H1 (cell line): ENCODE measurements around the gene ALK. TPM values are rescaled to one million over a fixed set of nuclear protein-coding genes. Genes with fewer than 3 reads are reported as not detected.

Source experiments
- CTCF ChIA-PET: fragments of 300-600 bp; sonication (Branson Sonifier 250); formaldehyde crosslinking; loops from one replicate; lab custom pipeline; 2021; ENCODE audit not compliant: partially characterized antibody; lab: Charles Lee
- POLR2A ChIA-PET: fragments of 300-600 bp; sonication (Branson Sonifier 250); formaldehyde crosslinking; loops from one replicate; lab custom pipeline; 2021; ENCODE audit warnings: inconsistent platforms; ENCODE audit not compliant: partially characterized antibody; lab: Charles Lee
- DNase-seq, 2 experiments: peaks; one replicate each; pipeline versions ENCODE4 v3.0.0 to v3.0.0-alpha.2; 2010 to 2022; ENCODE audit warnings: low spot score in 2 of 2, low read depth in 1 of 2, mixed read lengths in 1 of 2
- FAIRE-seq: peaks from 2 replicates; lab custom pipeline; 2011; peaks lifted over from hg19 to GRCh38; lab: Jason Lieb, UNC
- H2AFZ ChIP-seq: 2 replicates; pipeline ENCODE4 v1.8.1; 2012; ENCODE audit warnings: low read length, inconsistent platforms
- H2AK5ac ChIP-seq: 2 replicates; pipeline ENCODE4 v1.6.1; 2013; ENCODE audit warnings: low read depth, low read length
- H2BK120ac ChIP-seq: replicated peaks from 2 replicates; pipeline ENCODE3; 2013; ENCODE audit warnings: low read depth, low read length, inconsistent platforms
- H2BK12ac ChIP-seq: 2 replicates; pipeline ENCODE4 v1.6.1; 2013; ENCODE audit warnings: low read depth, low read length
- H2BK15ac ChIP-seq: 2 replicates; pipeline ENCODE4 v1.6.1; 2013; ENCODE audit warnings: low read length
- H2BK20ac ChIP-seq: 2 replicates; pipeline ENCODE4 v1.6.1; 2013; ENCODE audit warnings: low read length
- H2BK5ac ChIP-seq: 2 replicates; pipeline ENCODE4 v1.6.1; 2013; ENCODE audit warnings: low read depth, low read length
- H3K14ac ChIP-seq: 2 replicates; pipeline ENCODE4 v1.6.1; 2013; ENCODE audit warnings: inconsistent platforms; ENCODE audit not compliant: insufficient read length
- H3K18ac ChIP-seq: 2 replicates; pipeline ENCODE4 v1.6.1; 2013; ENCODE audit warnings: low read length; ENCODE audit errors: extremely low read depth
- H3K23ac ChIP-seq: 2 replicates; pipeline ENCODE4 v1.6.1; 2013; ENCODE audit warnings: inconsistent platforms; ENCODE audit not compliant: insufficient read length
- H3K23me2 ChIP-seq: 2 replicates; pipeline ENCODE4 v1.6.1; 2013; ENCODE audit warnings: low read depth, low read length
- H3K27ac ChIP-seq: 2 replicates; pipeline ENCODE4 v1.6.1; 2011; ENCODE audit warnings: low read depth, low read length, inconsistent platforms
- H3K27me3 ChIP-seq, 4 experiments: replicated peaks in 1 of 4; 1 replicate in 1 of 4; 2 replicates in 3 of 4; pipeline versions ENCODE4 v1.6.1 to v1.8.1; 2011 to 2013; ENCODE audit warnings: low read length in 3 of 4, mild to moderate bottlenecking in 3 of 4, inconsistent platforms in 2 of 4, mixed read lengths in 2 of 4, moderate library complexity in 1 of 4; ENCODE audit not compliant: control insufficient read depth in 3 of 4, insufficient read depth in 3 of 4; ENCODE audit errors: extremely low read depth in 1 of 4
- H3K36me3 ChIP-seq, 4 experiments: 2 replicates each; pipeline versions ENCODE4 v1.6.1 to v1.8.1; 2011 to 2013; ENCODE audit warnings: mild to moderate bottlenecking in 4 of 4, low read length in 3 of 4, moderate library complexity in 2 of 4, control low read depth in 1 of 4, inconsistent platforms in 1 of 4; ENCODE audit not compliant: insufficient read depth in 4 of 4, control insufficient read depth in 2 of 4
- H3K4ac ChIP-seq: replicated peaks from 2 replicates; pipeline ENCODE3; 2013; ENCODE audit warnings: low read length, low read depth, mixed read lengths, inconsistent platforms; ENCODE audit not compliant: insufficient read length
- H3K4me1 ChIP-seq, 4 experiments: replicated peaks in 1 of 4; 1 replicate in 1 of 4; 2 replicates in 3 of 4; pipeline versions ENCODE4 v1.6.1 to v1.8.1; 2011 to 2013; ENCODE audit warnings: low read length in 3 of 4, inconsistent platforms in 2 of 4, mixed read lengths in 1 of 4; ENCODE audit not compliant: insufficient read depth in 4 of 4, control insufficient read depth in 3 of 4
- H3K4me2 ChIP-seq, 2 experiments: 2 replicates each; pipeline versions ENCODE4 v1.6.1 to v1.8.1; 2011 to 2013; ENCODE audit warnings: low read depth in 2 of 2, low read length in 2 of 2, control low read depth in 1 of 2, inconsistent platforms in 1 of 2, mild to moderate bottlenecking in 1 of 2; ENCODE audit not compliant: insufficient read depth in 1 of 2
- H3K4me3 ChIP-seq, 4 experiments: fragments of 200-600, 300-600 bp in 1 of 4; sonication (generic), shearing (Covaris generic), sonication (Bioruptor Twin) in 1 of 4; 2 replicates each; pipeline versions ENCODE4 v1.5.1 to v1.8.1; 2011 to 2016; ENCODE audit warnings: low read length in 4 of 4, low read depth in 3 of 4, control low read depth in 2 of 4, inconsistent platforms in 2 of 4, mild to moderate bottlenecking in 2 of 4, mixed read lengths in 1 of 4, moderate library complexity in 1 of 4; ENCODE audit not compliant: insufficient read depth in 2 of 4; ENCODE audit errors: extremely low read depth in 1 of 4
- H3K56ac ChIP-seq: replicated peaks from 2 replicates; pipeline ENCODE3; 2013; ENCODE audit warnings: low read depth, mild to moderate bottlenecking, mixed read lengths, low read length, inconsistent platforms; ENCODE audit not compliant: insufficient read length
- H3K79me1 ChIP-seq: 2 replicates; pipeline ENCODE4 v1.6.1; 2013; ENCODE audit warnings: low read depth, low read length, control low read depth
- H3K79me2 ChIP-seq, 2 experiments: 2 replicates each; pipeline versions ENCODE4 v1.6.1 to v1.8.1; 2012 to 2013; ENCODE audit warnings: low read length in 2 of 2, mild to moderate bottlenecking in 2 of 2, inconsistent platforms in 1 of 2; ENCODE audit not compliant: insufficient read depth in 2 of 2, control insufficient read depth in 1 of 2
- H3K9ac ChIP-seq, 4 experiments: replicated peaks in 1 of 4; 1 replicate in 1 of 4; 2 replicates in 3 of 4; pipeline versions ENCODE4 v1.6.1 to v1.8.1; 2011 to 2013; ENCODE audit warnings: low read depth in 3 of 4, low read length in 3 of 4, control low read depth in 2 of 4, mild to moderate bottlenecking in 2 of 4, moderate library complexity in 2 of 4, inconsistent platforms in 1 of 4; ENCODE audit errors: extremely low read depth in 1 of 4
- H3K9me3 ChIP-seq, 2 experiments: 2 replicates each; pipeline versions ENCODE4 v1.6.1 to v1.8.1; 2012 to 2013; ENCODE audit warnings: mild to moderate bottlenecking in 2 of 2, moderate library complexity in 2 of 2, control low read depth in 1 of 2, inconsistent platforms in 1 of 2, low read depth in 1 of 2, low read length in 1 of 2, mixed read lengths in 1 of 2; ENCODE audit not compliant: insufficient read depth in 2 of 2
- H4K20me1 ChIP-seq, 2 experiments: replicated peaks in 1 of 2; 2 replicates each; pipeline versions ENCODE3 to v1.8.1; 2011 to 2013; ENCODE audit warnings: inconsistent platforms in 2 of 2, low read length in 2 of 2, mild to moderate bottlenecking in 1 of 2; ENCODE audit not compliant: insufficient read depth in 2 of 2, control insufficient read depth in 1 of 2
- H4K5ac ChIP-seq: 2 replicates; pipeline ENCODE4 v1.6.1; 2013; ENCODE audit warnings: low read length, low read depth, mixed read lengths, inconsistent platforms; ENCODE audit not compliant: insufficient read length
- H4K8ac ChIP-seq: 2 replicates; pipeline ENCODE4 v1.8.0; 2013; ENCODE audit warnings: mild to moderate bottlenecking, moderate library complexity, low read length, inconsistent platforms; ENCODE audit not compliant: insufficient read depth; ENCODE audit errors: extremely low read depth
- H4K91ac ChIP-seq: replicated peaks from 2 replicates; pipeline ENCODE3; 2013; ENCODE audit warnings: low read length, mixed read lengths, inconsistent platforms; ENCODE audit not compliant: insufficient read length
- GABPA ChIP-seq: IDR thresholded peaks from 2 replicates; pipeline ENCODE4 v1.6.1; 2011; ENCODE audit warnings: mild to moderate bottlenecking, low read length, moderate library complexity, borderline replicate concordance; ENCODE audit not compliant: insufficient read depth
- RNF2 ChIP-seq: fragments of 200-900, 300-1000 bp; sonication (generic); IDR thresholded peaks from 2 replicates; pipeline ENCODE4 v1.7.1; 2016; ENCODE audit warnings: borderline replicate concordance, low read depth, mild to moderate bottlenecking, antibody characterized with exemption, low read length; ENCODE audit not compliant: poor library complexity, severe bottlenecking; ENCODE audit errors: missing control alignments
- TEAD4 ChIP-seq: IDR thresholded peaks from 2 replicates; pipeline ENCODE4 v1.6.1; 2012; ENCODE audit warnings: low read depth, low read length, inconsistent platforms, mixed read lengths
- ZNF274 ChIP-seq: IDR thresholded peaks from 2 replicates; pipeline ENCODE4 v1.7.0; 2012; ENCODE audit warnings: low read length, borderline replicate concordance; ENCODE audit errors: extremely low read depth
- WGBS, 2 experiments: shearing (Covaris generic) in 1 of 2; methylation state at CpG; one replicate each; pipeline versions ENCODE4 v1.1.6 to v1.1.7; 2013 to 2015; ENCODE audit warnings: low lambda C conversion rate in 2 of 2, mixed read lengths in 2 of 2, inconsistent platforms in 1 of 2, low coverage in 1 of 2, missing lambda C conversion rate in 1 of 2; ENCODE audit not compliant: insufficient replicate concordance in 2 of 2, insufficient coverage in 1 of 2, insufficient read length in 1 of 2; ENCODE audit errors: extremely low coverage in 1 of 2, missing lambda C conversion rate in 1 of 2; 5-methylcytosine and 5-hydroxymethylcytosine counted together
- polyA plus RNA-seq, 7 experiments: library from polyadenylated mRNA; depleted of rRNA in 3 of 7; stranded (reverse) in 5 of 7; unstranded in 2 of 7; fragments of >200 nt in 5 of 7; fragments of 200-250 nt in 2 of 7; gene quantifications; 1 replicate in 5 of 7; 2 replicates in 1 of 7; 4 replicates in 1 of 7; pipeline versions ENCODE4 v1.2.1 to v1.2.3, GENCODE V29; 2011 to 2013; ENCODE audit warnings: missing spikeins in 2 of 7, mixed read lengths in 2 of 7
- total RNA-seq: library from RNA; stranded (reverse); fragmentation: NEBNext Ultra II Directional; extraction: Animal tissue kit (Norgen Biotek cat#: 25700); gene quantifications from 2 replicates; pipeline ENCODE4 v1.2.1, GENCODE V29; 2021
- TF ChIP-seq, protein P1 (sequence below): IDR thresholded peaks from 2 replicates; pipeline ENCODE4 v1.6.1; 2011; ENCODE audit warnings: low read depth, mild to moderate bottlenecking, low read length; ENCODE audit not compliant: insufficient read depth

Gene ALK
- total and polyA plus RNA-seq, 2 of the 8 experiments (the other 6 are each of a cell fraction or from before 2014, with no cell fraction given): 0.02 to 0.09 TPM

DNA sequence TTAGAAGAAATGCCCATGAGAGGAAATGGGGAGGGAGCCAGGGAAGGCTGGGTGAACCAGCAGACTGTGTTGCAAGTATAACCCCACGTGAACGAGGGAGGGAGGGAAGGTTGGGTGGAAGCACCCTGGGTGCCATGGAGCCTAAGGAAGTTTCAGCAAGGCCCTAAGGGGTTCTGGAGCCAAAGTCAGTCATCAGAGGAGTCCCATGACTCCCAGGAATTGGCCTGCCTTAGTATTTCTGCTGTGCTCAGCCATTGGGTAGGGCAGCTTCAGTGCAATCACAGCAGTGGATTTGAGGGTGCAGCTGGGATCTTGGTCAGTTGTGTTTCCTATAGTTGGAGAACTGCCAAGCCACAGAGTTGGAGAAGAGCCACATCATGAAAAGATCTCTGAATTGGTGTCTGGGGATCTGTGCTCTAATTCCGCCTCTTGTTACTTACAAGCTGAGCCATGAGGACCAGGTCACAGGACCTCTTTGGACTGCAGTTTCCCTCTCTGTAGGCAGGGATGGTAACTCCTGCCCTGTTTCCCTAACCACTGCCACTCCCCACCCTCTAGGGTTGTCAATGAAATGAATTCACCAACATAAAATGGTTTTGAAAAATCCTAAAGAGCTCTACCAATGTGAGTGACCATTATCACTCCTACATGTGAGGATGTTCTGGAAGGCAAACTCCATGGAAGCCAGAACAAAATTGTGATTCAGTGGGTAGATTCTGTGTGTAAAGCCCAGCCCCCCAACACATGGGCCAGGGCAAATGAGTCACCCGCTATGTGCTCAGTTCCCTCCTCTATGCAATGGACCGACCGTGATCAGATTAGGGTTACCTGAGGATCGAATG is 697.3 kb downstream of the ALK start:
- Histone ChIP-seq H2BK5ac (no peak overlapping the region), H4K5ac (no peak overlapping the region)
- TF ChIP-seq GABPA: no peak
- no peak for TF ChIP-seq RNF2
- TF ChIP-seq, protein P1, sequence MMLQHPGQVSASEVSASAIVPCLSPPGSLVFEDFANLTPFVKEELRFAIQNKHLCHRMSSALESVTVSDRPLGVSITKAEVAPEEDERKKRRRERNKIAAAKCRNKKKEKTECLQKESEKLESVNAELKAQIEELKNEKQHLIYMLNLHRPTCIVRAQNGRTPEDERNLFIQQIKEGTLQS: no peak
- TF ChIP-seq ZNF274: no peak
- no peak for TF ChIP-seq TEAD4
- TF ChIP-seq, all 59 proteins: peak for 0
- WGBS, 2 experiments: 90% methylated on average over 7 of the region's 7 CpGs; no CpG with 5 or more reads in 1 of the 2 experiments
- H3K4me2 ChIP-seq: no peak overlapping the region
- no peak overlapping the region for H4K8ac ChIP-seq
- ChIA-PET POLR2A (no interaction called here), CTCF (interaction anchor here (0.9 to 5.8 kb wide), 9 partner anchors 11 to 34 kb away, joined by 3 to 29 read pairs (median 6); no protein-coding TSS in a partner anchor)
- H2BK15ac ChIP-seq: no peak overlapping the region
- H3K23me2 ChIP-seq: no peaks in the 10 kb centered on the region
- no peak overlapping the region for H3K18ac ChIP-seq
- no peak overlapping the region for H4K91ac ChIP-seq
- no peaks in the 10 kb centered on the region for H3K9me3 ChIP-seq
- H3K27ac ChIP-seq: no peak overlapping the region
- no peak overlapping the region for H3K23ac ChIP-seq
- no peak overlapping the region for H2BK12ac ChIP-seq
- H3K9ac ChIP-seq: no peak overlapping the region
- H3K4ac ChIP-seq: no peak overlapping the region
- no peak overlapping the region for H3K4me3 ChIP-seq
- H2AK5ac ChIP-seq: no peak overlapping the region
- no peaks in the 10 kb centered on the region for H3K27me3 ChIP-seq
- DNase-seq: no peak
- H3K56ac ChIP-seq: no peak overlapping the region
- no peak overlapping the region for H3K14ac ChIP-seq
- H3K79me1 ChIP-seq: no peaks in the 10 kb centered on the region
- no peaks in the 10 kb centered on the region for H3K36me3 ChIP-seq
- FAIRE-seq: no peak
- H2AFZ ChIP-seq: no peak overlapping the region
- no peaks in the 10 kb centered on the region for H4K20me1 ChIP-seq
- H2BK20ac ChIP-seq: no peak overlapping the region
- no peaks in the 10 kb centered on the region for H3K79me2 ChIP-seq
- H3K4me1 ChIP-seq: no peaks in the 10 kb centered on the region
- H2BK120ac ChIP-seq: no peak overlapping the region
